HG03558 (cell line): ENCODE data around the gene COL25A1.
"Not testable (repeated sequence)": the region's sequence is repeated elsewhere in the genome, so short reads cannot be mapped to it uniquely, and the experiment has no call there.

Experiments
- ATAC-seq: cut with Tn5 transposase; IDR thresholded peaks from one replicate; pipeline ENCODE4 v1.9.1; 2021; ENCODE audit warnings: moderate number of reproducible peaks; ENCODE audit not compliant: unreplicated experiment; ENCODE audit errors: extremely low read depth

COL25A1 gene

DNA sequence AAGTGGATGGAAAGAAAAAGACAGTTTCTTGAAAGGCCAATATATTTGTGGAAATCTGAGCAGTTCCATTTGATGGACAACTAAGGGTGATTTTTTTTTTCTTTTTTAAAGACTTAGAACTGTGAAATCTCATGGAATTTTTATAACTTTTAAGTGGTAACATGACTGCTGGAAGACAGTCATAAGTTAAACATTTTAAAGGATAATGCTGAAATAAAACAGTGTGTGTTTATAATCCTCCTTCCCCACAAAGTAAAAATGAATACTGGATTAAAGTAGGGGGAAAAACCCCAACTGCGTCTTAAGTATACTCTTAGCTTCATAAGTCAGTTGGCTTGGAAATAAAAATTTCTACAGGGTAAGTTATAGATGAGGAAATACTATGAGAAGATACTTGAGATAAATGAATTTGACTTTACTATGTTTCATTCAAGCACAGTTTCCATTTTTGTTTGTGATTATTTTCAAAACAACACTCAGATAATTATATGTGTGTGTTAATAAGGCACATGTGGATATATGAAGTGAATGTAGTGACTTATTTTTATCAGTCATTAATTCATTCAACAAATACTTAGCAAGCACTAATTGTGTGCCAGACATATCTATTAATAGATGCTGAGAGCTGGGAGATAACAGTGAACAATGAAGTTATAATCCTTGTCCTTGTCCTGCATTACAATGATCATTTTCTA lies 410.4 kb downstream of the COL25A1 start:
- ATAC-seq = no peak

GRCh38 chr4:108890484-108890881 lies 412.0 kb downstream of the COL25A1 start:
- no peak for ATAC-seq

GRCh38 chr4:108889696-108890483 lies 412.6 kb downstream of the COL25A1 start:
- ATAC-seq = no peak

- no peak for ATAC-seq
Measured at GRCh38 chr4:108888769-108889168, 413.7 kb downstream of the COL25A1 start.

DNA sequence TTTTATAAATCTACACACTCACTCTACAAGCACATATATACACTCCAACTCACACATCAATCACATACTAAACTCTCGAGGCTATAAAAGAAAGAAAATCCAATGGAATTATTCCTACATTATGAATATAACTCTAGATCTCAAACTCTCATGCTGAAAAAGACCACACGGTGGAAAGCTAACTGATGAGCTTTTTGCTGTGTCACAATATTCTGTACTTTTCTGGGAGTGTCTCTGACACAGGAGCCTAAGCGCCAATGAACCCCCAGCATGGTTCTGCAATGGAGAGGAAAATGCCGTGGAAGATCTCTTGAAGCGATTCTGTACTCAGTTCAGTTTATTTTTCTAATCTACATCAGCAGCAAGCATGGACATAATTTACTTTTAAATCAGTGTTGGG lies 415.4 kb downstream of the COL25A1 start:
- ATAC-seq = no peak

- ATAC-seq = no peak
Measured at GRCh38 chr4:108885211-108885610, 417.2 kb downstream of the COL25A1 start.

- ATAC-seq = no peak
Measured at GRCh38 chr4:108884596-108884995, 417.9 kb downstream of the COL25A1 start.

GRCh38 chr4:108881986-108882385 lies 420.5 kb downstream of the COL25A1 start:
- no peak for ATAC-seq

DNA sequence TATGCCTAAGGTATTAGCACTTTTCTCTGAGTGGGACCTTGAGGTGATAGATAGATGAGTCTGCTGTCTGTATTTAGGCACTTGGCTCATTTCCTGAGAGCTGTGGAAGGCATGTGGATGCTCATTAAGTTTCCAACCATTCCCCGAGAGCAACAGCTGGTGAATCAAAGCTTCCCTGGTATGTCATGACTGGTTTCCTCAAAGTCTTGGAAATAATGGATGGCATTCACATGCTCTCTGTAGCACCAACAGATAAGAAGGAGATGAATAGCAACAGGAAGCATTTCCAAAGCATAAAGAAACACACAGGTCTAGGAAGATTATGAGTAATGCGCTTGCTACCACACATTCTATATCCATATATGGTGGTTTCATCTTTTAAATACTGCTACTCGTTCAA lies 421.3 kb downstream of the COL25A1 start:
- ATAC-seq = no peak

DNA sequence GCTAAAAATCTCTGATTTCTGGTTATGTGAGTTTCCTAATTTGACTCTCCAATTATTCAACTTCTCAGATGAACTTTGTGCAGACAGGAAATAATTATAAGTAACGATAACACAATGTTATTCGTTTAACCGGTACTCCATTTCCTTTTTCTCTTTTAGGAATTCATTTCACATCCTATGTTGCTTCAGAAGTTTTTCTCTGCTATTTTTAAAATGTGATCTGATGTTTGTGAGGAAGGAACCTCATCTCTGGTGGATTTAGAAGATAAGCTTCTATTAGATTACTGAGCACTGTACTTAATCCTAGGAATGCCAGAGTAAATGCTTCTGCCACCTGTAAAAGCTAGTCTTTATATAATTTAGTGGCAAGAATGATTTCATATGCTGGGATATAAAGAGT lies 423.7 kb downstream of the COL25A1 start:
- ATAC-seq = no peak

GRCh38 chr4:108877821-108878220 lies 424.6 kb downstream of the COL25A1 start:
- no peak for ATAC-seq

GRCh38 chr4:108874806-108875205 lies 427.7 kb downstream of the COL25A1 start:
- ATAC-seq = no peak

DNA sequence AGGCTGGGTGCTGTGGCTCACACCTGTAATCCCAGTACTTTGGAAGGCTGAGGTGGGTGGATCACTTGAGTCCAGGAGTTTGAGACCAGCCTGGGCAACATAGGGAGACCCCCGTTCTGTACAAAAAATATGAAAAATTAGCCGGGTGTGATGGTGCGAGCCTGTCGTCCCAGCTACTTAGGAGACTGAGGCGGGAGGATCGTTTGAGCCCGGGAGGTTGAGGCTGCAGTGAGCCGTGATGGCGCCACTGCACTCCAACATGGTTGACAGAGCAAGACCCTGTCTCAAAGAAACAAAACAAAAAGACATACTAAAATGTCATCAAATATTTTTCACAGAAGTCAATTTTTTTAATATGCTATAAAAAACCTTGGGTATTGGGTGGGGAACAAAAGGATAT lies 432.5 kb downstream of the COL25A1 start:
- not testable (repeated sequence) for ATAC-seq

- ATAC-seq = no peak
Measured at GRCh38 chr4:108868606-108869227, 433.7 kb downstream of the COL25A1 start.

GRCh38 chr4:108867476-108867875 lies 435.0 kb downstream of the COL25A1 start:
- no peak for ATAC-seq

GRCh38 chr4:108861334-108861733 lies 441.1 kb downstream of the COL25A1 start:
- no peak for ATAC-seq

DNA sequence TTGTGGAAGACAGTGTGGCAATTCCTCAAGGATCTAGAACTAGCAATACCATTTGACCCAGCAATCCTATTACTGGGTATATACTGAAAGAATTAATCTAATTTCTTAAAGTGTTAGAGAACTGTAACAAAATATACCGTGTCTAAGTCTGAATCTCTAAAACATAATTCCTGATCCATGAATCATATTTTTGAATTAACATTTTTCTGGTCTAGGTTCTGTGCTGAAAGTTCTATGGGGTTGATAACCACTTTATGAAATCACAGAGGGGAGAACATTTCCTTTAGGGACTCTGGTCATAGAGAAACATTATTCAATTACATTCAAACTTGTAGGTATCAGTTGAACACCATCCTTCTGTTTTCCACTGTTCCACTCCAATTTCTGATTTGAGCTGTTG lies 447.7 kb downstream of the COL25A1 start:
- ATAC-seq = no peak

- no peak for ATAC-seq
Measured at GRCh38 chr4:108852691-108853090, 449.8 kb downstream of the COL25A1 start.

DNA sequence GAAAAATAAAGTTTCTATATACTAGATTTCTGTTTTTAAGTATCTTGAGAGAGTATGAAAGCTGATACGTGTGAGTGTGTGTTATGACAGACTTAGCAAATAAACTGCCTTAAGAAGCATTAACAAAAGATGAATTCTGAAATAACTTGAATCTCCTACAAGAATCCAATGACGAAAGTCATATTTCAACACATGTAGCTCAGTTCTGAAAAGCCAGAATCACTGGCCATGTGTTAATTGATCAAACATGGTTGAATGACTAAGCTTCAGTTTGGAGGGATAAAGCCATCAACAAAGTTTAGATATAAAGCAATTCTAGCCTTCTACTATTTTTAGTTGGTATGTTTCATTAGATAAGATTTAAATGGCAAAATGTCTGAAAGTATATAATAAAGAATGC lies 451.1 kb downstream of the COL25A1 start:
- no peak for ATAC-seq

DNA sequence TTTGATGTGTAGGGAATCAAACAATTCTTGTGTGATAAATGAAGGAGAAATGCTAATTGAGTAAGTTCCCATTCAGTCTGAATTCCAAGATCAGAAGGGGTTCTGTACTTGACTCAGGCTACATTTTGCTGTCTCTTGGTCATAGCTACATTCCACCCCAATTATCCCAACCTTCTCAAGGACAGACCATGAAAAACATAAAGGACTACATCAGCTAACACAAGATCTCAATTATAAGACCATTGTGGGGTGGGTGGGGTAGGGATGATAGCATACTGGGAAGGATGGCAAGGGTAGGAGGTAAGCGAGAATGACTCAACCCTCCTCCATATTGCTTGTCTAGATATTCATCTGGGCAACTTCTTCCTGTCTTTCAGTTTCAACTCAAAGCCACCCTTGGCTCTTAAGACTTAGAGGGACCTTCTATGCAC lies 452.2 kb downstream of the COL25A1 start:
- ATAC-seq = peak; percentile 17

GRCh38 chr4:108849611-108850168 lies 452.8 kb downstream of the COL25A1 start:
- peak; percentile 86 for ATAC-seq
